ENCODE measurements around the gene RBM10.

RBM10 gene

GRCh38 chrX:47178337-47178736 is 33.3 kb downstream of the RBM10 start:
- no peak for DNase-seq

- no peak for DNase-seq
Observed at GRCh38 chrX:47179221-47179927, 34.4 kb downstream of the RBM10 start.

- DNase-seq: no peak
Observed at GRCh38 chrX:47179928-47180255, 34.9 kb downstream of the RBM10 start.

GRCh38 chrX:47180346-47180745 is 35.3 kb downstream of the RBM10 start:
- no peak for DNase-seq

GRCh38 chrX:47181301-47181700 is 36.3 kb downstream of the RBM10 start:
- DNase-seq: no peak

- DNase-seq: no peak
Observed at GRCh38 chrX:47182106-47182700, 37.2 kb downstream of the RBM10 start.

GRCh38 chrX:47184486-47184885 is 39.5 kb downstream of the RBM10 start:
- DNase-seq: no peak

GRCh38 chrX:47185241-47185640 is 40.2 kb downstream of the RBM10 start:
- DNase-seq: no peak

GRCh38 chrX:47186096-47186740 is 41.2 kb downstream of the RBM10 start:
- DNase-seq: no peak

- no peak for DNase-seq
Observed at GRCh38 chrX:47187106-47187677, 42.2 kb downstream of the RBM10 start.

GRCh38 chrX:47189906-47190305 is 44.9 kb downstream of the RBM10 start:
- DNase-seq: no peak

- DNase-seq: peak; percentile 83
Observed at GRCh38 chrX:47190445-47191269, 45.6 kb downstream of the RBM10 start.

- DNase-seq: peak; percentile 69
Observed at GRCh38 chrX:47191331-47191730, 46.3 kb downstream of the RBM10 start.

GRCh38 chrX:47191806-47192401 is 46.9 kb downstream of the RBM10 start:
- no peak for DNase-seq

GRCh38 chrX:47193475-47194193 is 48.6 kb downstream of the RBM10 start, which contains the start of gene UBA1:
Gene UBA1, plus strand, starts transcription at chrX:47193829. Its CDS starts 4,974 bp downstream, at chrX:47198803.
- DNase-seq: peak; percentile 90

- DNase-seq: no peak
Observed at GRCh38 chrX:47194194-47194787, 49.3 kb downstream of the RBM10 start.

GRCh38 chrX:47196098-47196497 is 51.1 kb downstream of the RBM10 start:
- no peak for DNase-seq

GRCh38 chrX:47197526-47197925 is 52.5 kb downstream of the RBM10 start:
- DNase-seq: no peak

GRCh38 chrX:47198026-47198686 is 53.1 kb downstream of the RBM10 start:
- DNase-seq: no peak

GRCh38 chrX:47198687-47199080 is 53.7 kb downstream of the RBM10 start:
- no peak for DNase-seq

- no peak for DNase-seq
Observed at GRCh38 chrX:47199286-47199685, 54.3 kb downstream of the RBM10 start.
